ENCODE results near the gene TFPT. TPM values are rescaled to one million over a fixed set of nuclear protein-coding genes. Genes with fewer than 3 reads are reported as not detected.

Gene TFPT
- total RNA-seq, 4 donors from 2014 or later, result 10.8 to 26.6 (median 19.8) TPM

- H3K27ac ChIP-seq (replicated peaks in 1 of 4), result no peak overlapping the region
- no peak for TF ChIP-seq POLR2AphosphoS5 (IDR thresholded peaks at IDR 0.05)
- TF ChIP-seq EP300 (IDR thresholded peaks at IDR 0.05), result no peak
- TF ChIP-seq, protein P1, sequence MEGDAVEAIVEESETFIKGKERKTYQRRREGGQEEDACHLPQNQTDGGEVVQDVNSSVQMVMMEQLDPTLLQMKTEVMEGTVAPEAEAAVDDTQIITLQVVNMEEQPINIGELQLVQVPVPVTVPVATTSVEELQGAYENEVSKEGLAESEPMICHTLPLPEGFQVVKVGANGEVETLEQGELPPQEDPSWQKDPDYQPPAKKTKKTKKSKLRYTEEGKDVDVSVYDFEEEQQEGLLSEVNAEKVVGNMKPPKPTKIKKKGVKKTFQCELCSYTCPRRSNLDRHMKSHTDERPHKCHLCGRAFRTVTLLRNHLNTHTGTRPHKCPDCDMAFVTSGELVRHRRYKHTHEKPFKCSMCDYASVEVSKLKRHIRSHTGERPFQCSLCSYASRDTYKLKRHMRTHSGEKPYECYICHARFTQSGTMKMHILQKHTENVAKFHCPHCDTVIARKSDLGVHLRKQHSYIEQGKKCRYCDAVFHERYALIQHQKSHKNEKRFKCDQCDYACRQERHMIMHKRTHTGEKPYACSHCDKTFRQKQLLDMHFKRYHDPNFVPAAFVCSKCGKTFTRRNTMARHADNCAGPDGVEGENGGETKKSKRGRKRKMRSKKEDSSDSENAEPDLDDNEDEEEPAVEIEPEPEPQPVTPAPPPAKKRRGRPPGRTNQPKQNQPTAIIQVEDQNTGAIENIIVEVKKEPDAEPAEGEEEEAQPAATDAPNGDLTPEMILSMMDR (IDR thresholded peaks at IDR 0.05), result no peak
- no peak for TF ChIP-seq POLR2A (IDR thresholded peaks at IDR 0.05; ENCODE audit: low read depth)
- H3K27me3 ChIP-seq, result peaks cover 0 to under 1% (median 0%) of the 10 kb centered on the region in 4 donors
- H3K36me3 ChIP-seq, result no peaks in the 10 kb centered on the region
- no peak overlapping the region for H3K4me3 ChIP-seq
- no peaks in the 10 kb centered on the region for H3K4me1 ChIP-seq
- intact Hi-C loops (cut with DNase I), result no loop called here
- peaks cover 0 to 11% (median 7%) of the 10 kb centered on the region in 4 donors for H3K9me3 ChIP-seq
- 88% methylated on average over 8 of the region's 10 CpGs for WGBS
- DNase-seq (ENCODE audit: extremely low spot score), result no peak
These were observed 41.6 kb downstream of the TFPT start for GRCh38 chr19:54073829-54074228.

GRCh38 chr19:54069470-54069869 lies 46.0 kb downstream of the TFPT start:
- no peak for TF ChIP-seq EP300 (IDR thresholded peaks at IDR 0.05)
- no peak for TF ChIP-seq POLR2A (IDR thresholded peaks at IDR 0.05; ENCODE audit: low read depth)
- TF ChIP-seq, protein P1 (IDR thresholded peaks at IDR 0.05), result no peak
- no peak for TF ChIP-seq POLR2AphosphoS5 (IDR thresholded peaks at IDR 0.05)
- Histone ChIP-seq H3K27me3 (peaks cover 0 to 10% (median 0%) of the 10 kb centered on the region in 4 donors), H3K27ac (replicated peaks in 1 of 4) (no peak overlapping the region), H3K9me3 (peaks cover 0 to 17% (median 7%) of the 10 kb centered on the region in 4 donors), H3K4me3 (no peak overlapping the region), H3K36me3 (no peaks in the 10 kb centered on the region), H3K4me1 (no peaks in the 10 kb centered on the region)
- DNase-seq (ENCODE audit: extremely low spot score), result no peak
- 61% methylated on average over 5 of the region's 5 CpGs for WGBS
- intact Hi-C loops (cut with DNase I), result no loop called here

DNA sequence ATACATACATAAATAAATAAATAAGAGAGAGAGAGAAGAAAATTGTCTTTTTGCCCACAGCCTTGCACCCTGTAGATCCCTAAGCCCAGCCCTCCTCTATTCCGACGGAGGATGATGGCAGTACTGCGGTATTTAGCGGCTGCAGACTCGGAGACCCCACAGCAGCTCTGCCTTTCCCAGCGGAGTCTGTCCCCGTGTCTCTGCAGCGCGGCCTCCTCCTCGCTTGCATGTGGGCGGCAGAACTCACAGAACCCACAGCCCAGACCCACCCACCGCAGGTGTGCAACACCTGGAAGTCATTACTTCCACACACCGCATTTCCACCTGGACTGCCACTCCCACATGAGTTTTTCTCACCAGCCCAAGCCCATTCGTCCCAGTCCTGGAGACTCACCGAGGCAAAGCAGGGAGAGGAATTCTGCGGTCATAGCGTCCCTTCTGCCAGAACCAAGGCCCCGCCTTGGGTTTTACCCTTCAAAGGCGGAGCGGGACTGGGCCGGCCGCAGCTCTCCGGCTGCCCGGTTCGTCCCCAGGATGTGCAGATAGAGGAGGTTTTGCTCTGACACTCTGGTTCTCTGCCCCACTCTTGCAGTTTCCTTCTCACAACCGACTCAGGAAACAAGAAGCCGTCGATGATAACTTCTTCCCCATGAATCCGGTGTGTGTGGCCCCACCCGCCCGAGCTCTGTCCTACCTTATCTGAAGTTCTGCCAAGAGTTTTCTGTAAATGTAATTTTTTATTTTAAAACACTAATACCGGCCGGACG lies 51.9 kb downstream of the TFPT start, which contains the start of gene VSTM1:
Gene VSTM1 (minus strand): TSS at position 548 of the 767 bp plus-strand sequence. CDS start 120 bp downstream, at position 428.
- TF ChIP-seq POLR2AphosphoS5 (IDR thresholded peaks at IDR 0.05) (no peak), EP300 (IDR thresholded peaks at IDR 0.05) (no peak), POLR2A (IDR thresholded peaks at IDR 0.05; ENCODE audit: low read depth) (no peak)
- TF ChIP-seq, protein P1 (IDR thresholded peaks at IDR 0.05), result no peak
- no peak for DNase-seq (ENCODE audit: extremely low spot score)
- 74% methylated on average over 32 of the region's 34 CpGs for WGBS
- Histone ChIP-seq H3K9me3 (peaks cover 0 to 6% (median 0%) of the 10 kb centered on the region in 4 donors), H3K36me3 (no peaks in the 10 kb centered on the region), H3K4me3 (no peak within 1 kb of the TSS), H3K4me1 (no peaks in the 10 kb centered on the region), H3K27ac (replicated peaks in 1 of 4) (no peak within 1 kb of the TSS), H3K27me3 (peaks cover 0 to 48% (median 0%) of the 10 kb centered on the region in 4 donors)
- intact Hi-C loops (cut with DNase I), result no loop called here

GRCh38 chr19:54062643-54063042 lies 52.8 kb downstream of the TFPT start:
- Histone ChIP-seq H3K9me3 (peaks cover 0 to 6% (median 0%) of the 10 kb centered on the region in 4 donors), H3K27me3 (peaks cover 0 to 42% (median 0%) of the 10 kb centered on the region in 4 donors), H3K4me1 (no peaks in the 10 kb centered on the region), H3K36me3 (no peaks in the 10 kb centered on the region), H3K4me3 (no peak overlapping the region), H3K27ac (replicated peaks in 1 of 4) (no peak overlapping the region)
- WGBS, result 66% methylated on average over 9 of the region's 9 CpGs
- intact Hi-C loops (cut with DNase I), result no loop called here
- DNase-seq (ENCODE audit: extremely low spot score), result no peak
- TF ChIP-seq POLR2A (IDR thresholded peaks at IDR 0.05; ENCODE audit: low read depth), result no peak
- TF ChIP-seq POLR2AphosphoS5 (IDR thresholded peaks at IDR 0.05), result no peak
- TF ChIP-seq, protein P1 (IDR thresholded peaks at IDR 0.05), result no peak

Other genes starting within 250 kb of the TFPT start
- 100 to 1,000 TPM; 130 to 353 (median 204) TPM for gene MYADM, start 247.8 kb downstream of the TFPT start, total RNA-seq
- gene PRKCG, start 233.5 kb downstream of the TFPT start, total RNA-seq, result not detected
- gene CACNG7, start 206.4 kb downstream of the TFPT start, total RNA-seq, result 1 to 10 TPM in 1 of 4 donors, under 1 TPM in 1, not detected in 2; under 0.01 to 1.2 TPM
- under 1 TPM in 1 of 4 donors, not detected in 3; 0.06 TPM for gene CACNG8, start 152.7 kb downstream of the TFPT start, total RNA-seq
- not detected for gene CACNG6, start 124.0 kb downstream of the TFPT start, total RNA-seq
- gene VSTM1, start 51.8 kb downstream of the TFPT start, total RNA-seq, result under 1 TPM in 1 of 4 donors, not detected in 3; 0.33 TPM
- not detected for gene TARM1, start 34.3 kb downstream of the TFPT start, total RNA-seq
- gene OSCAR, start 14.9 kb downstream of the TFPT start, total RNA-seq, result 1 to 10 TPM in 3 of 4 donors, under 1 TPM in 1; 0.29 to 5.0 (median 1.6) TPM
- gene NDUFA3, start 12.8 kb downstream of the TFPT start, total RNA-seq, result 10 to 100 TPM in 3 of 4 donors, 1 to 10 TPM in 1; 9.1 to 50.9 (median 26.4) TPM
- gene PRPF31, start 97 bp upstream of the TFPT start, total RNA-seq, result 10 to 100 TPM; 44.9 to 64.3 (median 56.0) TPM
- 10 to 100 TPM; 15.1 to 25.3 (median 21.1) TPM for gene CNOT3, start 22.1 kb upstream of the TFPT start, total RNA-seq
- gene LENG1, start 44.1 kb upstream of the TFPT start, total RNA-seq, result 10 to 100 TPM in 3 of 4 donors, 1 to 10 TPM in 1; 10.0 to 12.7 (median 11.5) TPM
- under 1 TPM in 3 of 4 donors, not detected in 1; 0.26 to 0.98 (median 0.33) TPM for gene TMC4, start 57.5 kb upstream of the TFPT start, total RNA-seq
- 10 to 100 TPM; 40.3 to 83.2 (median 59.4) TPM for gene MBOAT7, start 73.9 kb upstream of the TFPT start, total RNA-seq
- gene TSEN34, start 75.7 kb upstream of the TFPT start, total RNA-seq, result 100 to 1,000 TPM in 1 of 4 donors, 10 to 100 TPM in 3; 49.4 to 103 (median 86.8) TPM
- 1,000 to 10,000 TPM; 1,410 to 2,465 (median 1,750) TPM for gene RPS9, start 85.2 kb upstream of the TFPT start, total RNA-seq
- gene LILRB3, start 107.3 kb upstream of the TFPT start, total RNA-seq, result 10 to 100 TPM in 2 of 4 donors, 1 to 10 TPM in 2; 9.1 to 36.1 (median 11.3) TPM
- 1 to 10 TPM in 3 of 4 donors, under 1 TPM in 1; 0.86 to 2.9 (median 2.6) TPM for gene LILRA6, start 127.1 kb upstream of the TFPT start, total RNA-seq
- 10 to 100 TPM; 16.6 to 26.6 (median 21.4) TPM for gene LILRB5, start 141.6 kb upstream of the TFPT start, total RNA-seq
- 1 to 10 TPM; 2.1 to 5.6 (median 2.6) TPM for gene LILRB2, start 165.5 kb upstream of the TFPT start, total RNA-seq
- gene LILRA5, start 197.5 kb upstream of the TFPT start, total RNA-seq, result 10 to 100 TPM in 1 of 4 donors, 1 to 10 TPM in 3; 1.5 to 12.1 (median 2.7) TPM
- gene LILRA4, start 223.5 kb upstream of the TFPT start, total RNA-seq, result not detected
- gene LAIR1, start 249.3 kb upstream of the TFPT start, total RNA-seq, result 10 to 100 TPM in 3 of 4 donors, 1 to 10 TPM in 1; 7.6 to 23.4 (median 13.0) TPM

All from esophagus muscularis mucosa (tissue), 4 donors.